Measurements from ENCODE around the gene DSTYK. TPM values are rescaled to one million over a fixed set of nuclear protein-coding genes. Genes with fewer than 3 reads are reported as not detected.

DSTYK gene
- total RNA-seq, 1 experiment from 2014 or later, result 8.4 TPM

DNA sequence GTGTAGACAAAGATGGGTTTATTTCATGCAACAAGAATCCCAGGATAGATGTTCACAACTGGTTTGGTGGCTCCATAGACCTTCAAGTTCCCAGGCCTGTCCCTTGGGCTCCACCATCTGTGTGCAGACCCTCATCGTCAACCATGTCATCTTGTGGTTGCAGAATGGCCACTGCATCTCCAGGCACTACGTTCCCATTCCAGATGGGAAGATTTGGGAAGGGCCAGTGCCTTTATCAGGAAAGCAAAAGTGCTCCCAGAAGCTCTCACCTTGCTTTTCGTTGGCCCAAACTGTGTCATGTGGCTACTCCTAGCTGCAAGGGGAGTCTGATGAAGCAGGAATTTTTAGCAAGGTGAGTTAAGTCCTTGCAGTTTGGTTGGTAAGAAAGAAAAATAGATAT lies 29.1 kb upstream of the DSTYK start:
- CTCF ChIA-PET, result no interaction called here
- no peak for ATAC-seq
- H3K9me2 ChIP-seq (replicated peaks; ENCODE audit: low read length), result no peaks in the 10 kb centered on the region
- BruUV-seq (replicated peaks), result no TSS peak
- H3K27ac ChIP-seq (ENCODE audit: low read length), result no peak overlapping the region
- no peak overlapping the region for H3K9ac ChIP-seq (ENCODE audit: low read length)
- no peak for TF ChIP-seq EZH2 (IDR thresholded peaks at IDR 0.05; ENCODE audit: low read length, unreplicated experiment)
- no peak for TF ChIP-seq EZH2phosphoT487 (IDR thresholded peaks at IDR 0.05; ENCODE audit: borderline replicate concordance, low read length)
- TF ChIP-seq CTCF (conservative IDR thresholded peaks at IDR 0.05; ENCODE audit: low read depth, low read length), result no peak
- H3K9me3 ChIP-seq (ENCODE audit: low read length), result no peaks in the 10 kb centered on the region
- H3K36me3 ChIP-seq (ENCODE audit: low read depth, low read length), result no peaks in the 10 kb centered on the region
- H3K4me2 ChIP-seq (ENCODE audit: low read length), result no peak overlapping the region
- no peak overlapping the region for H3K4me3 ChIP-seq (ENCODE audit: low read length)
- no peak for DNase-seq
- intact Hi-C loops (cut with micrococcal nuclease), result no loop called here
- POLR2A ChIA-PET (ENCODE audit: unreplicated experiment), result no interaction called here
- no peaks in the 10 kb centered on the region for H4K20me1 ChIP-seq (ENCODE audit: low read length)
- no peaks in the 10 kb centered on the region for H3K4me1 ChIP-seq (ENCODE audit: insufficient read depth, low read length)
- no peaks in the 10 kb centered on the region for H3K27me3 ChIP-seq (ENCODE audit: low read length)
- H3F3A ChIP-seq (ENCODE audit: low read length, unreplicated experiment), result no peaks in the 10 kb centered on the region
- no peaks in the 10 kb centered on the region for H3K79me2 ChIP-seq (ENCODE audit: low read length)
- no peak overlapping the region for H2AFZ ChIP-seq (ENCODE audit: low read length)

DNA sequence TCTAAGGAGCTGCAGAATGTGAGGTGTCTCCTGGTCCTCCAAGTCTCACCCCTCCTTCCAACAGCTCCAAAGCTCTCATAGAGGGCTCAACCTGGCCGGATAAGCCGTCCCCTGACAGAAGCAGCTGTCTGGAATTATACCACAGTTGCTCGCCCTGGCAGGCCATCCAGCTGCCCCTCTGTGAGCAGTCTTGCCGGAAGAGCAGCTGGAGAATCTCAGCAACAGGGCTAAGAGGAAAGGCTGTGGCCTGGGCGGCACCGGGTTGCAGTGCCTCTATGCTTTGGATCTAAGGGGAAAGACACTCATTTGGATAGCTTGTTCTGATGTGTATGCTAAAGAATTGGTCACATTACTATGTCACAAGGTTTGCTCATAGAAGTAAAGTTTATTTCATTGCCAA lies 28.6 kb upstream of the DSTYK start:
- Histone ChIP-seq H3K4me3 (ENCODE audit: low read length) (no peak overlapping the region), H3K4me1 (ENCODE audit: insufficient read depth, low read length) (no peaks in the 10 kb centered on the region), H3K9ac (ENCODE audit: low read length) (no peak overlapping the region), H3K4me2 (ENCODE audit: low read length) (no peak overlapping the region), H3K9me3 (ENCODE audit: low read length) (no peaks in the 10 kb centered on the region), H3K9me2 (replicated peaks; ENCODE audit: low read length) (no peaks in the 10 kb centered on the region), H2AFZ (ENCODE audit: low read length) (no peak overlapping the region), H3K27me3 (ENCODE audit: low read length) (no peaks in the 10 kb centered on the region), H3F3A (ENCODE audit: low read length, unreplicated experiment) (no peaks in the 10 kb centered on the region), H3K27ac (ENCODE audit: low read length) (no peak overlapping the region), H3K79me2 (ENCODE audit: low read length) (no peaks in the 10 kb centered on the region), H3K36me3 (ENCODE audit: low read depth, low read length) (no peaks in the 10 kb centered on the region), H4K20me1 (ENCODE audit: low read length) (no peaks in the 10 kb centered on the region)
- TF ChIP-seq EZH2 (IDR thresholded peaks at IDR 0.05; ENCODE audit: low read length, unreplicated experiment), result no peak
- no peak for TF ChIP-seq CTCF (conservative IDR thresholded peaks at IDR 0.05; ENCODE audit: low read depth, low read length)
- TF ChIP-seq EZH2phosphoT487 (IDR thresholded peaks at IDR 0.05; ENCODE audit: borderline replicate concordance, low read length), result no peak
- no TSS peak for BruUV-seq (replicated peaks)
- intact Hi-C loops (cut with micrococcal nuclease), result no loop called here
- CTCF ChIA-PET, result no interaction called here
- POLR2A ChIA-PET (ENCODE audit: unreplicated experiment), result no interaction called here
- no peak for ATAC-seq
- no peak for DNase-seq

DNA sequence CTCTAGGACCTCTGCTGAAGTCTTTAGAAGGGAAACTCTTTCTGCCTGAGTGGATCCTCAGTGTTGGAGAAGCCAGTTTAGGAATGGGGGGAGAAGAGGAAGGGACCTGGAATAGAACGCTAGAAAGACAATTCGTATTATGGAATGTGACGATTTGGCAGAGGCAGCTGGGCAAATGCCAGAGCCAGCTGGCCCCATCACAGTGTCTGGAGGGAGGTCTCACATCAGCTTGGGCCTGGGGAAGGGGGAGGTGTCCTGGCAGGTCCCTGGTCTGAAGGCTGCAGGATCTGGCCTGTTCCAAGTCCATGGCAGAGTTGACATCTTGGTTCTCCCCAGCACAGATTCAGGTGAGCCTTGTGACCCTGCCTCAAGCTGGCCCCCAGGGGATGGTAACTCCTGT lies 27.6 kb upstream of the DSTYK start:
- H3K4me1 ChIP-seq (ENCODE audit: insufficient read depth, low read length), result no peaks in the 10 kb centered on the region
- POLR2A ChIA-PET (ENCODE audit: unreplicated experiment), result no interaction called here

More for the DNA sequence above, 27.6 kb upstream of the DSTYK start:
- Histone ChIP-seq H3K36me3 (ENCODE audit: low read depth, low read length) (no peaks in the 10 kb centered on the region), H3K27me3 (ENCODE audit: low read length) (no peaks in the 10 kb centered on the region), H3K27ac (ENCODE audit: low read length) (no peak overlapping the region), H3K4me2 (ENCODE audit: low read length) (no peak overlapping the region), H3K79me2 (ENCODE audit: low read length) (no peaks in the 10 kb centered on the region), H4K20me1 (ENCODE audit: low read length) (no peaks in the 10 kb centered on the region), H3K4me3 (ENCODE audit: low read length) (no peak overlapping the region), H3F3A (ENCODE audit: low read length, unreplicated experiment) (no peaks in the 10 kb centered on the region), H3K9me3 (ENCODE audit: low read length) (no peaks in the 10 kb centered on the region), H3K9ac (ENCODE audit: low read length) (no peak overlapping the region), H3K9me2 (replicated peaks; ENCODE audit: low read length) (no peaks in the 10 kb centered on the region), H2AFZ (ENCODE audit: low read length) (no peak overlapping the region)
- CTCF ChIA-PET, result no interaction called here
- ATAC-seq, result no peak
- TF ChIP-seq EZH2 (IDR thresholded peaks at IDR 0.05; ENCODE audit: low read length, unreplicated experiment) (no peak), EZH2phosphoT487 (IDR thresholded peaks at IDR 0.05; ENCODE audit: borderline replicate concordance, low read length) (no peak), CTCF (conservative IDR thresholded peaks at IDR 0.05; ENCODE audit: low read depth, low read length) (no peak)
- DNase-seq, result no peak
- intact Hi-C loops (cut with micrococcal nuclease), result no loop called here
- BruUV-seq (replicated peaks), result no TSS peak

Data from PC-3 (cell line).